SK-N-MC (cell line): ENCODE measurements around the gene CHRNA9.

ENCODE experiments used
- DNase-seq: peaks from one replicate; pipeline ENCODE4 v3.0.0-alpha.2; 2011; ENCODE audit warnings: low read depth, low spot score
- H3K27ac ChIP-seq: fragments of 200-600 bp; sonication (generic); 2 replicates; pipeline ENCODE4 v1.5.1; 2016; ENCODE audit warnings: mixed run types
- H3K36me3 ChIP-seq: fragments of 200-600 bp; sonication (generic); 2 replicates; pipeline ENCODE4 v1.6.1; 2017; ENCODE audit warnings: antibody characterized with exemption, low read length, mixed read lengths; ENCODE audit not compliant: insufficient read depth
- H3K4me3 ChIP-seq: fragments of 200-600 bp; sonication (generic); 2 replicates; pipeline ENCODE4 v1.5.1; 2016
- H3K9ac ChIP-seq: fragments of 200-600 bp; sonication (generic); 2 replicates; pipeline ENCODE4 v1.8.0; 2017; ENCODE audit warnings: mixed run types, mixed read lengths; ENCODE audit not compliant: insufficient read length
- H3K9me3 ChIP-seq: fragments of 200-600 bp; sonication (generic); 2 replicates; pipeline ENCODE4 v1.6.1; 2017; ENCODE audit warnings: low read depth, mild to moderate bottlenecking, antibody characterized with exemption, low read length, moderate library complexity, mixed read lengths
- EZH2 ChIP-seq: fragments of 200-600 bp; sonication (generic); IDR thresholded peaks from one replicate; pipeline ENCODE4 v1.6.1; 2017; ENCODE audit warnings: antibody characterized with exemption
- FOXP2 ChIP-seq: optimal IDR thresholded peaks from 2 replicates; pipeline ENCODE3; 2011; ENCODE audit warnings: mild to moderate bottlenecking, moderate library complexity; ENCODE audit not compliant: insufficient read depth; ENCODE audit errors: extremely low read length, control extremely low read depth
- POLR2AphosphoS5 ChIP-seq: IDR thresholded peaks from 2 replicates; pipeline ENCODE4 v1.6.1; 2012; ENCODE audit warnings: mild to moderate bottlenecking, low read depth, low read length, borderline replicate concordance

The CHRNA9 gene

DNA sequence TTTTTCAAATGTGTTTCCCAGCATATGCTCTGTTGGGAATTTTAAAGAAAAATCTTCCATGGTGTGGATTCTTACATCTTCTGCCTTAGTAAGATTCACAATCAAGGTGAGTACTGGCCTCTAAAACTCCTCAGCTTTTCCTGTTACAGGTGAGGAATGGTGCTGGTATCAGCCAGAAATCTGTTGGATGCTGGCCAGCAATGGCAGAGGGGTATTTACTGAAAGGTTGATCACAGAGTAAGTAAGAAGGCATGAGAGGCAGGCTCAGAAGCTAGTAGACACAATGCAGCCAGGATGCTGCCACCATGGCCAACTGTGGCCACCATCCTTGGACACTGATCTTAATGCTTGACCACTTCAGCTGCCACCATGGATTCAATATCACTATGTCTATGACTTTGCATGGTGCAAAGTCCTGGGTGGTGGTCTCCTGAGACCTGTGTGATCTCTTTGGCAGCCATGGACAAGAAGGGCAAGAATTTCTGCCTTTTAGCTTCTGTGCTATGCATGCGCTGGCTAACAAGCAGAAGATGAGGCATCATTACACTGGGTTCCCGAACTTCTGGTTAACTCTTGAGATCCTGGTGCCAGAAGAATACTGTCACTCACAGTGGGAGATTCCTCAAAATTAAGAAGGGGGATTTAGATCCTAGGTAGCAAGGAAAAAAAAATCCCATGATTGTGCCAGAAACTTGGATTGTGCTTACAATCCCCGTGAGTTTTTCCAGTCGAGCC lies 60.2 kb downstream of the CHRNA9 start:
- Histone ChIP-seq H3K9me3 (no peaks in the 10 kb centered on the region), H3K27ac (no peak overlapping the region), H3K36me3 (no peaks in the 10 kb centered on the region), H3K9ac (no peak overlapping the region), H3K4me3 (no peak overlapping the region)
- TF ChIP-seq POLR2AphosphoS5 (no peak), FOXP2 (no peak), EZH2 (no peak)
- no peak for DNase-seq

DNA sequence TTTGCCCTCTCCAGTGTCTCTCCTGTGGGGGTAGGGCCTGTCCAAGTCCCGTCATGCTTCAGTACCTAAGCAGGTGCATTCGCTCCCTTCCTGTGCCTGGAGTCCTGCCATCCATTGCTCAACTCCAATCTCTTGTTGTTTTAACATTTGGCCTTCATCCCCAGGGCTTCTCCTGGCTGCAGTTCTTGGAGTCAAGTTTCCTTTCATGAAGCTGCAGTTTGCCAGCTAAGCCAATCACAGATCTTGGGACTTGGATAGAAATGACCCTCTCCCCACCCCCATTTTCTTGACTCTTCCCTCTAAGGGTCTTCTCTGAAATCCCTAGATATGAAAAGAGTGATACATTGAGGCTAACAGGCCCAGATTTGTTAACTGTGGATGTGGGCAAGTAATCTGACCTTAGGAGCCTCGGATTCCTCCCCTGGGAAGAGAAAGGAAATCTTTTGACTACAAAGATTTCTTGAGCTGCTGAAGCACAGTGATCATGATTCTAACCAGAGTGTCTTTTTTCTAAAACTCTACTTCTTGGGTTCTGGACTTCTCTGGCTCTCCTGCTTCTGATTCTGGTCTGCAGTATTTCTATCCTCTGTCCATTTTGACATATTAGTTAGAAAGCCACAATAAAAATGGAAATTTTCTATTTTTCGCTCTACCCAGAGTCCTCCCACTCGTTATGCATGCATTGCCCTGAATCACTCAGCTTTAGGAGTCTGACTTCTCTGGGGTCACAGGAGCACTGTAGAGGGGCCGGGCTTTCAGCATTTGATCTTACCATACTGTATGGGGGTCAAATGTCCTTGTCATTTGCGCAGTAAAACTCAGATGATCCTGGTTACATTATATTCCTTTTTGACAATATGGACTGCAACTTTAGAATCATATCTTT lies 61.0 kb downstream of the CHRNA9 start:
- H3K36me3 ChIP-seq: no peaks in the 10 kb centered on the region
- H3K4me3 ChIP-seq: no peak overlapping the region
- DNase-seq: no peak
- TF ChIP-seq FOXP2: no peak
- no peak for TF ChIP-seq EZH2
- no peak for TF ChIP-seq POLR2AphosphoS5
- no peak overlapping the region for H3K27ac ChIP-seq
- H3K9ac ChIP-seq: no peak overlapping the region
- H3K9me3 ChIP-seq: no peaks in the 10 kb centered on the region

DNA sequence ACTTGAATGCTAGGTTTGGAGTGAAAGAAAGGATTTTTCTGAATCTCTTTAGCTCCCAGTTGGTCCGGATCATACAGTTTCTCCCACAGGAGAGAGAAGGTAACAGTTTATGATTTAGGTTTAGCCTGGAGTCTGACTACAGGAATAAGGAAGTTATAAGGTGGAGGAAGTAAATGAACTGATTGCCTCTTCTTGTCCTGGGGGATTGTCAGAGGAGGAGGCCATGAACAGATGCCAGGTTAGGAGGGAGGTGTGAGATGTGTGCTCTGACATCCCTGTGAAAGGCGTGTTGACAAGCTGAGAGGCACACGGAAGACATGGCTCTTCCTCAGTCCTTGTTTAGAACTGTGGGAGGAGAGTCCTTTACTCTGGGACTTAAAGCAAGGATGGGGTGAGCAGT lies 64.4 kb downstream of the CHRNA9 start:
- TF ChIP-seq POLR2AphosphoS5: no peak
- no peak for TF ChIP-seq FOXP2
- no peak for TF ChIP-seq EZH2
- H3K36me3 ChIP-seq: no peaks in the 10 kb centered on the region
- no peaks in the 10 kb centered on the region for H3K9me3 ChIP-seq
- H3K4me3 ChIP-seq: no peak overlapping the region
- H3K9ac ChIP-seq: no peak overlapping the region
- no peak for DNase-seq
- no peak overlapping the region for H3K27ac ChIP-seq

DNA sequence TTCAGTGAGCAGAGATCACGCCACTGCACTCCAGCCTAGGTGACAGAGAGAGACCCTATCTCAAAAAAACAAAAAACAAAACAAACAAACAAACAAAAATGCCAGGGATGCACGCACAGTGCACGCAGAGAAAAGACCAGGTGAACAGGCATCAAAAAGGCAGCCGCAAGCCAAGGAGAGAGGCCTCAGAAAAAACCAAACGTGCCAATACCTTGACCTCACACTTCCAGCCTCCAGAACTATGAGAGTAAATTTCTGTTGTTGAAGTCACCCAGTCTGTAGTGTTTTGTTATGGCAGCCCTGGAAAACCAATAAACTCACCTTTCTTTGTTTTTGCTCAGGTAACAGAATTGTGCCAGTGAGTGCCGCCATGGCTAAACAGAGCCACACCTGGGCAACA lies 66.0 kb downstream of the CHRNA9 start:
- no peaks in the 10 kb centered on the region for H3K36me3 ChIP-seq
- H3K9me3 ChIP-seq: no peaks in the 10 kb centered on the region
- no peak overlapping the region for H3K4me3 ChIP-seq
- DNase-seq: no peak
- no peak for TF ChIP-seq EZH2
- TF ChIP-seq FOXP2: no peak
- no peak for TF ChIP-seq POLR2AphosphoS5
- no peak overlapping the region for H3K27ac ChIP-seq
- H3K9ac ChIP-seq: no peak overlapping the region

DNA sequence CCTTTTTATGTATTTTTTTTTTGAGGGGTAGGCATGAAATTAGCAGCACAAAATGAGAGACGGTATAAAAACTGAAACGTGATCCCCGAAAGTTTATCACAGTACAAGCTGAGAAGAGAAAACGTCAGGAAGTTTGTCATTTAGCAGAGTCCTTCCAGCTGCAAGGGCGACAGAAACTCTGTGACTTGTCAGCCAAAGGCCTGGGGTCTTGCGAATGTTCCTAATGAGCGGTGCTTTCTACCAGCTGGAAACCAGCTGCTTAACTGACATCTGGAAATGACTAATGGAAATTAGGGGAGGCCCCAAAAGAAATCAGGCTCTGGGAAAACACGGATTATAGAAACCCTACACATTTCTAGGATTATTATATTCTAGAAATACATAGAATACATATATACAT lies 66.5 kb downstream of the CHRNA9 start:
- no peak overlapping the region for H3K4me3 ChIP-seq
- H3K27ac ChIP-seq: no peak overlapping the region
- no peaks in the 10 kb centered on the region for H3K36me3 ChIP-seq
- no peak for DNase-seq
- H3K9me3 ChIP-seq: no peaks in the 10 kb centered on the region
- no peak overlapping the region for H3K9ac ChIP-seq
- TF ChIP-seq POLR2AphosphoS5: no peak
- no peak for TF ChIP-seq FOXP2
- TF ChIP-seq EZH2: no peak

DNA sequence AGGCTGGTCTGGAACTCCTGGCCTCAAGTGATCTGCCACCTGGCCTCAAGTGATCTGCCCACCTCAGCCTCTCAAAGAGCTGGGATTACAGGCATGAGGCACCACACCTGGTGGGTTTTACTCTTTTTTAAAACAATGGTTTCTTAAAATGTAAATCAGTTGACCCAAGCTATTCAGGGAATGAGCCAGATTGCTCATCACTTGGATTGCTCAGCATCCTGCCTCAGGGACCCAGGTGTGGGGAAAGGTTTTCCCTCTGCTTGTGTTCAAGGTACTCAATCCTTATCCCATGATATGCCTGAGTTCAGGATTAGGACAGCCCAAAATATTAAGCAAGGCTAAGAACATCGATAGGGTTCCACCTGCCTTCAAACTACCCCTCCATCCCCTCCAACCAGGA lies 67.4 kb downstream of the CHRNA9 start:
- Histone ChIP-seq H3K36me3 (no peaks in the 10 kb centered on the region), H3K9me3 (no peaks in the 10 kb centered on the region), H3K27ac (no peak overlapping the region), H3K9ac (no peak overlapping the region), H3K4me3 (no peak overlapping the region)
- DNase-seq: no peak
- no peak for TF ChIP-seq FOXP2
- TF ChIP-seq EZH2: no peak
- TF ChIP-seq POLR2AphosphoS5: no peak

DNA sequence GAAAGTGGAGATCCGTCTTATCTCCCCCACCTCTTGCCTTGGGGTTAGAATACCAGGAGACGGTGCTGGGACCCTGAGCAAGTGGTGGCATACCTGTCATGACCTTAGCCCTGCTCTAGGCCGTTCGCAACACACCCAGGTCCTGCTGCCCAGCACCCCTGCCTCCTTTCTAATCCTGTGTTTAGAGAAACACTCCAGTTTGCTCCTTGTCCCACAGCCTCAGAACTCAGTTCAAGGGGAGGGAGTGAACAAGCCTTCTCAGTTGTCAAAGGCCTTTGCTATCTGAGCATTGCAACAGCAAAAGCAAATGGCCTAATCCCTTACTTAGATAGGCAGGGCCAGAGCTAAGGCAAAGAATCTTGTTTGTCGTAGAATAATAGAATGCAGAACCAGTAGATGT lies 67.9 kb downstream of the CHRNA9 start:
- TF ChIP-seq POLR2AphosphoS5 (no peak), FOXP2 (no peak), EZH2 (no peak)
- Histone ChIP-seq H3K9me3 (no peaks in the 10 kb centered on the region), H3K27ac (no peak overlapping the region), H3K9ac (no peak overlapping the region), H3K4me3 (no peak overlapping the region), H3K36me3 (no peaks in the 10 kb centered on the region)
- DNase-seq: no peak
